ENCODE measurements around the gene RHBDF2.

DNA sequence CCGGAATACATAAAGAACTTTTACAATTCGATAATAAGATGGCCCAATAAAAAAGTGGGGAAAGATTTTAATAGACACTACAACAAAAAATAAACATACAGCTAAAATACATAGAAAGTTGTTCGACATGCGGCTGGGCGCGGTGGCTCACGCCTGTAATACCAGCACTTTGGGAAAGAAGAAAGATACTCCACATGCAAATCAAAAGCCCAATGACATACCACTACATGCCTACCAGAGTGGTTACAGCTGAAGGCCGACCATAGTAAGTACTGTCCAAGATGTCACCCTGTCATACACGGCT is 47.9 kb upstream of the RHBDF2 start:
- TF ChIP-seq, protein P1, sequence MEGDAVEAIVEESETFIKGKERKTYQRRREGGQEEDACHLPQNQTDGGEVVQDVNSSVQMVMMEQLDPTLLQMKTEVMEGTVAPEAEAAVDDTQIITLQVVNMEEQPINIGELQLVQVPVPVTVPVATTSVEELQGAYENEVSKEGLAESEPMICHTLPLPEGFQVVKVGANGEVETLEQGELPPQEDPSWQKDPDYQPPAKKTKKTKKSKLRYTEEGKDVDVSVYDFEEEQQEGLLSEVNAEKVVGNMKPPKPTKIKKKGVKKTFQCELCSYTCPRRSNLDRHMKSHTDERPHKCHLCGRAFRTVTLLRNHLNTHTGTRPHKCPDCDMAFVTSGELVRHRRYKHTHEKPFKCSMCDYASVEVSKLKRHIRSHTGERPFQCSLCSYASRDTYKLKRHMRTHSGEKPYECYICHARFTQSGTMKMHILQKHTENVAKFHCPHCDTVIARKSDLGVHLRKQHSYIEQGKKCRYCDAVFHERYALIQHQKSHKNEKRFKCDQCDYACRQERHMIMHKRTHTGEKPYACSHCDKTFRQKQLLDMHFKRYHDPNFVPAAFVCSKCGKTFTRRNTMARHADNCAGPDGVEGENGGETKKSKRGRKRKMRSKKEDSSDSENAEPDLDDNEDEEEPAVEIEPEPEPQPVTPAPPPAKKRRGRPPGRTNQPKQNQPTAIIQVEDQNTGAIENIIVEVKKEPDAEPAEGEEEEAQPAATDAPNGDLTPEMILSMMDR (IDR thresholded peaks at IDR 0.05), result no peak
- TF ChIP-seq POLR2A (IDR thresholded peaks at IDR 0.05), result no peak
